ENCODE measurements around the gene RP9.
A peak's percentile ranks its signal among the peaks of the same experiment; 100 is the strongest.

DNA sequence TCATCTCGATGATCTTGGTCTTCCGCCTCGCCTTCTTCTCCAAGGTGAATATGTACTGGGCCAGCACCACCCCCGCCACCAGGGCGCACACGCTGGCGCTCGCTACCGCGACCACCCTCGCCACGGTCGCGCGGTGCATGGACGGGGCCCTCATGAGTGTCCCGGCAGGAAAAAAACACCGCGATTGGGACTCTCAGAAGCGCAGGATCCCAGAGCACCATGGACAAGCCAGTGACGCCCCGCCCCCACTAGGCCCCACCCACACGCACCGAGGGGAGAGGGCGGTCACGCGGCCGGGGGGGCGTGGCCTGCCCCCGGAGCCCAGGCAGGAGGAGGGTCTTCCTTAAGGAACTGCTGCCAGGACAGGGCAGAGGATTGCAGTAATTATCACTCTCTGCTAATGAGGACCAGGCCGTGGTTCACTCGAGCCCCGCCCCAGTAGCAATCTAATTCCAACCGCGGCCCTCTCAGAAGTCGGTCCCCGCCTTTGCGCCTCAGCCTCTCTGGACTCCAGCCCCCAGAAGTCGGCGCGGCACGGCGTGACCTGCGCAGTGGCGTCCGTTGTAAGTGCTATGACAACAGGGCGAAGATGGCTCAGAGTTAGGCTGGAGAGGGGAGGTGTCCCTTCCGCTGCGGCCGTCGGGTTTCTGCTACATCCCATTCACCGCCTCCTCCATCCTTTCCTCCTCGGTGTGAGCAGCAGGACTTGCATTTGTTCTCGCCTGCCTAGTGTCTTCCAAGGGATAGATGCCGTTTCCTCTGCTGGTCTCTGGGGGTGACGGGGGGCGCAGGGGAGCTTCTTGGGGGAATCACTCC is 20.0 kb upstream of the RP9 start, which contains the start of gene BBS9:
- TF ChIP-seq CTCF (IDR thresholded peaks at IDR 0.05) (no peak), EP300 (IDR thresholded peaks at IDR 0.05) (no peak), POLR2A (IDR thresholded peaks at IDR 0.05) (peak; percentile 29)

Data from ovary (tissue), 3 donors.